KG1 (cell line): ENCODE results near the gene CLHC1.
"Not testable (repeated sequence)": the region's sequence is repeated elsewhere in the genome, so short reads cannot be mapped to it uniquely, and the experiment has no call there.

ENCODE experiments used
- DNase-seq: peaks from one replicate; lab custom pipeline; 2025; lab: John Stamatoyannopoulos, UW

CLHC1 gene

DNA sequence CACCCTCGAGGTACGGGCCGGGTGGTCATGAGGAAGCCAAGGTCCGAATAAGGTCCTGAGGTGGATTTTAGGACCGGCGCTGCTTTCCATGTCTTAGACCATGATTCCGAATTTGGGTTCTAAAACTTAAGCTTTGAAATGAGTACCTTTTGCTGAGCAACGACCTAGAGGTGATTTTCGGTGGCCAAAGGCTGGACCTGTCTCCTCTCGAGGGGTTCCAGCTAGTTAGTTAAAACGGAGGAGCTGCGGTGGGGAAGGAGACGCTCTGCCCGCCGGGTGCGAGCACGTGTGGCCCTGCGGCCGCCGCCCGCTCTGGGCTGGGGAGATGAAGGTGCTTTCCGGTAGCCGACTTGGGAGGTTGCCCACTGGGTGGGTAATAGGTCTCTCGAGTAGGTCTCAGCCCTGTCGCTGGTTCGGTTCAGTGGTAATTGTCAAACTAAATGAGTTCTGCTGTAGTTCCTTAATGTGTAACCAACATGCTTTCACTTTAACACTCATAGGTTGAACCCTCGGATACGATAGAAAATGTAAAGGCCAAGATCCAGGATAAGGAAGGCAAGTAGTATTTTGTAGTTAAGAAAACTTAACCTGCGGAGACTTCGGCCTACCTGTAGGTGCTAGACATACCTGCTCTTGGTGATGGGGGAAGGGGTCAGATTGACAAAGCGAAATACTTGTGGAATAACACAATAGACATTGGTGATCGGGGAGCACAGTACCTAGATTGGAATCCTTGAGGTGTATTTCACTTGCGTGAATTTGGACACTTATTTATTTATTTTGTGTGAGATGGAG is 967 bp upstream of the CLHC1 start:
- no peak for DNase-seq

DNA sequence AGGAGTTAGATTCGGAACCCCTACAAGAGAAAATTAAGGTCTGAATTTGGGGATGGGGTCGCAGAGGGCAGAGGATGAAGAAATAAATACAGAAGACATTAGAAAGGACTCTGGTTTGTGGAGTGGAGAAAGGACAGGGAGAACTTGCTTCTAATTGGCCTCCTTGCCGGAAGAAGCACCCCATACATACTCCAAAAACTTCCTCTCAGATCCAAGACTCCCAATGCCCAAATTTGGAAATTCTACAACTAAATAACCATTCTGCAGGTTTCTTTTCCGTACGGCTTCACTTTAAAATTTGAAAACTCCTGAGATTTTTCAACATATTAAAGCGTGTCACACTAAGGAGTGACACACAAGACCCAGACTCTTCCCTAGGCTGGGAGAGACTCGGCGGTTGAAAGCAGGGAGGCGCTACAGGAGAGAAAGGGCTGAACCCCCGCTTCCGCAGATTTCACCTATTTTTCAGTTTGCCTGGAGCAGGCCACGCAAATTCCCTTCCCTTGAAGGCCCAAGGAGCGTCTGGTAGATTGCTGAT is 478 bp downstream of the CLHC1 start:
- DNase-seq: no peak

DNA sequence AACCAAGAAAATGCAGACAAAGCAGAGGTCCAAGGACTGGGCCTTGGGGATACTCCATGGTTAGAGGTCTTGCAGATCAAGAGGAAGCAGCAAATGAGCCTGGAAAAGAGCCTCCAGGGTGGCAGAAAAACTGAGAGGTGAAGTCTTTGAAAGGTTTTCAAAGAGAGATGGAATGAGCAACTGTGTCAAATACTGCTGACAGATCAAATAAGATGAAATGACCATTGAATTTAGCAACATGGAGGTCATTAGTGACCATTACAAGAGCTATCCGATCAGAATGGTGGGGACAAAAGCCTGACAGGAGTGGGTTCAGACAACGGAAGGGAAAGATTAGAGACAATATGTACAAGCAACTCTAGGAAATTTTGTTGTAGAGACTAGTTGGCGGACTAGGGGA is 1.5 kb downstream of the CLHC1 start:
- DNase-seq: no peak

DNA sequence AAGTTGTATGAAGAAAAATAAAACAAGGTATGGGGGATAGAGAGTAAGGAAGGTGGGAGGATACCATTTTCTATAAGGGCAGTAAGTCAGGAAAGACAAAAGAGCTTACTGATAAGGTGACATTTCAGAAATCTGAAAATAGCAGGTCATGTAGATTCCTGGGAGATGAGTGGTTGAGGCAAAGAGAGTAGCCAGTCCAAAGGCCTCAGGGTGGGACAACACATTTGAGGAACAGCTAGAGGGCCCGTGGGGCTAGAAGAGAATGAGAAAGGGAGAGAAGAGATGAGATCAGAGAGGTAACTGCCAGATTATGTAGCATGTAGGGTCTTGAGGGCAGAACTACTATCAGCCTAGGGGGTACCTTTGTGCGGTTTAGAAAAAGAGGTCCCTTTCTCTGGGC is 2.9 kb downstream of the CLHC1 start:
- DNase-seq: no peak

DNA sequence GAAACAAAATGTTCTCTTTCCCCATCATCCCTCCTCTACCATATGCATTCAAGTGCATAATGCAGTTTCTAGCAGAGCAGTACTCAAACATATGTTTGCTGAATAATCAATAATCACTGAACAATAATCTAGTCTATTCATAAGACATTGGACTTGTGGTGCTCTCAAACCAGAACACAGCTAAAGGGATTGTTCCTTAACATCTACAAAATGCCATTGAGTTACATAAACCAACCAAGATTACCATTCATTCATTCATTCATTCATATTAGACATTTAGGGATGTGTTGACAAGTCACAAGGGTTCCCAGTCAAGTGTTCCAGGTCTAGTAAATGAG is 3.9 kb downstream of the CLHC1 start:
- DNase-seq: no peak

DNA sequence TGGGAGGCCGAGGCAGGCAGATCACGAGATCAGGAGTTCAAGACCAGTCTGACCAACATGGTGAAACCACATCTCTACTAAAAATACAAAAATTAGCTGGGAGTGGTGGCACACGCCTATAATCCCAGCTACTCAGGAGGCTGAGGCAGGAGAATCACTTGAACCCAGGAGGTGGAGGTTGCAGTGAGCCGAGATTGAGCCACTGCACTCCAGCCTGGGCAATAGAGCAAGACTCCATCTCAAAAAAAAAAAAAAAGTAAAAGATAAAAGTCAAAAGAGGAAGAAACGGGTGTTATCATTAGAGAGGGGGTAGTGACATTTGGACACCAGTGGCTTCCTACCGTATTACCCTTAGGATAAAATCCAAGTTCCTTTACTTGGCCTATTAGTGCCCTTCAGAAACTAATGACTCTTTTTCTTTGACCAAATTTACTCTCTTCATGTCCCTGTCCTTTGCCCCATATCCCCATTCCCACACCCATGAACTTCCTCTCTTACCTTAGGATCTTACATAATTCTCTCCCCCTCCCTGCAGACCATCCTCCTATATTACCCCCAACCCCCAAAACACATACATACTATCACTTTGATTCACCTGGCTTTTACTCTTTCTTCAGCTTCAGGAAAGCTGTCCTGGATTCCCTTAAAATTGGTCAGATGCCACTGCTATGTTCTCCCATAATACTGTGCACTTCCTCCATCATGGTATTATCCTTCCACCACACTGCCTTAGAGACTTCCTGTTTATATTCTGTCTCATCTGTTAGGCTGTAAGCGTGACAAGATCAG is 4.5 kb downstream of the CLHC1 start:
- DNase-seq: not testable (repeated sequence)

DNA sequence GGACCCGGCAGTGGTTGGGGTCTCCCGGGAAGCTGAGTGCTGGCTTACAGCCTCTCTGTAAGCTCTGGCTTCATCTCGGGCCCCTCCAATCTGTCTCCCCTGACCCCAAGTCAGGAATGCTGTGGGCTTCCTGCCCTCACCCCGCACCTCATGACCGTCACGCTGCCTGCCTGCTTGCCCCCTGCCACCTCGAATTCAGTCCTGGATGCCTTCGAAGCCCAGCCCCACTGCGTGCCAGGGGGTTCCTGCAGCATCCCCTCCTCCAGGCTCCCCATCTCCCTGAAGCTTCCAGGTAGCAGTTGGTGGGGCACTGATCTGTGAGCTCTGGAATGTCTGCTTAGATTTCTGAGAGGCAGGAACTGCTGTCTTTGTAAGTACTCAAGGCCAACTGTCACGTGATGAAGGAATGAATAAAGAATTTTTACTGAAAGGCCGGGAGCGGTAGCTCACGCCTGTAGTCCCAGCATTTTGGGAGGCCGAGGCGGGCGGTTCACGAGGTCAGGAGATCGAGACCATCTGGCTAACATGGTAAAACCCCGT is 6.5 kb downstream of the CLHC1 start:
- DNase-seq: no peak

DNA sequence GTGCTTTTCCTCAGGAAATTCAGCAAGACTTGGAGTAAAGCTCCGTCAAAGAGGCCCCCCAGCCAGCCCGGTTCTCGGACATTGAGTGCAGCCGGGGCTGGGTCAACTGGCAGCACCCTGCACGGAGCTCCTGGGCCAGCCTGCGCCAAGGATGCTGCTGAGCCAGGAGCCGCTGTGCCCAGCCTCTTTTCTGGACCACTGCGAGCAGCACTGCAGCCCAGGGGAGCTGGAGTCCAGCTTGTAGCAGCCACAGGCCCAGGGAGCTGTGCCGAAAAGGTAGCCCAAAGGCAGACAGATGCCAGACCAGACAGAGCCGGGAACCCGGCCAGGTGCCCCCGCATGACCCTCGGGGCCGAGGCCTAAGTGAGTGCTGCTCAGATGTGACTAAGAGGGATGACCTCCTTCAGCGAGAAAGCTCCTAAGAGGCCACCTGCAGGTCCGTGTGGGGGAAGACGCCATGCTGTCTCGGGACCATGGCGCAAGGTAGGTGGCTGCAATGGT is 7.3 kb downstream of the CLHC1 start:
- DNase-seq: no peak

DNA sequence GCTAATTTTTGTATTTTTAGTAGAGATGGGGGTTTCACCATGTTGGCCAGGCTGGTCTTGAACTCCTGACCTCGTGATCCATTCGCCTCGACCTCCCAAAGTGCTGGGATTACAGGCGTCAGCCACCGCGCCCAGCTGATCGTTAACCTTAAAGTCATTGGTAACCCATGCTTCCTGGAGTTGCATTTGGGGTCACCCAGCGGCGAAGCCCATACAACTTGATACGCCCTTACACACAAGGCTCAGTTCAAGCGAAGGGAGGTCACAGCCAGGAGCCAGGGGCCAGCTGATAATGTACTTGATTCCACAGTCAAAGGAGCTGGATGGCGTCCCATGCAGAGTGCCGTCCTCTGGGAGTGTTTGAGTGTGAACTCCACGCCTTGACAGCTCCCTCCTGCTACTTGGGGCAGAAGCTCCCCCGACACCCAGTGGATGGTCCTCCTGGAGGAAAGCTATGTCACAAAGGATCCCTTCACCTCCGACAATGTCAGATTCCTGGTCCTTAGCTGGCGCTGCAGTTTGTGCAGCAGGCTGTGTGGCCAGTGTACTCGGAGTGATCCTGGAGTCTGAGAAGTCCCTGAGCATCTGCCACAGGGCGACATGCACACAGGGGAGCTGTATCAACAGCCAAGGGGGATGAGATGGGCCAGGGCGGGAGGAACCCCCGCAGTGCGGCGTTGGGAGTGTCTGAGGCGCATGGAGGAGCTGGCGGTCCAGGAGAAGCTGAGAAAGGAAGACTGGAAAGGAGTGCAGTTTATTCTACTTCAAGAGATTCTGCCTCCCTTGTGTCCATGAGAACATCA is 7.9 kb downstream of the CLHC1 start:
- no peak for DNase-seq

DNA sequence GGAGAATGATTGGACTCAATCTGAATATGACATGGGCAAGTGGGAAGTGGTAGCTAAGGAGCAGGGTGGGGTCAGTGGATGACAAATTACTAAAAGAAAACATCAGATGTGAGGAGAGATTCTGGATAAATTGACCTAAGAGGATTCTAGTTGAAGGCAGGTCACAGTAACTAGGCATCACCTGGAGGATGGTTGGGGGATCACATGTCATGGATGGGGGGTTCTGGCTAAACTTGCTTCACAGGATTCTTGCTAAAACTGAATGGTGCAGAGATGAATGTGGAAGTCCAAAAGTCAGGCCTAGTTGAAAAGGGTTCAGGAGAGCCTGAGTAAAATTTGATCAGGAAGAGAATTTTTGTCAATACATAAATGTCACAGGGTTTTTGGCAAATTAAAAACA is 18.3 kb downstream of the CLHC1 start:
- DNase-seq: no peak

DNA sequence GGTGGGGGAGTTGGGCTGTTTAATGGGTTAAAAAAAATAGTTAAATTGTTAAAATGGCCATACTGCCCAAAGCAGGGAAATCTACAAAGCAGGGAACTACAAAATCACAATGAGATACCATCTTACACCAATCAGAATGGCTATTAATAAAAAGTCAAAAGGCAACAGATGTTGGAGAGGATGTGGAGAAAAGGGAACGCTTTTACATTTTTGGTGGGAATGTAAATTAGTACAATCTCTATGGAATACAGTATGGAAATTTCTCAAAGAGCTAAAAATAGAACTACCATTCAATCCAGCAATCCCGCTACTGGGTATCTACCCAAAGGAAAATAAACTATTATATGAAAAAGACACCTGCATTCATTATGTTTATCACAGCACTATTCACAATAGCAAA is 27.1 kb downstream of the CLHC1 start:
- DNase-seq: no peak

DNA sequence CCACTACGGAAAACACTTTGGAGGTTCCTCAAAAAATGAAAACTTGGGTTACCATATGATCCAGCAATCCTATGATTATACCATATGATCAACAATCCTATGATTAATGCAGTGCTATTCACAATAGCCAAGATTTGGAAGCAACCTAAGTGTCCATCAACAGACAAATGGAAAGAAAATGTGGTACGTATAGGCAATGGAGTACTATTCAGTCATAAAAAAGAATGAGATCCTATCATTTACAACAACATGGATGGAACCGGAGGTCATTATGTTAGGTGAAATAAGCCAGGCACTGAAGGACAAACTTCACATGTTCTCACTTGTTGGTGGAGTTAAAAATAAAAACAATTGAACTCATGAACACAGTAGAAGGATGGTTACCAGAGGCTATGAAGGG is 27.6 kb downstream of the CLHC1 start:
- DNase-seq: no peak

DNA sequence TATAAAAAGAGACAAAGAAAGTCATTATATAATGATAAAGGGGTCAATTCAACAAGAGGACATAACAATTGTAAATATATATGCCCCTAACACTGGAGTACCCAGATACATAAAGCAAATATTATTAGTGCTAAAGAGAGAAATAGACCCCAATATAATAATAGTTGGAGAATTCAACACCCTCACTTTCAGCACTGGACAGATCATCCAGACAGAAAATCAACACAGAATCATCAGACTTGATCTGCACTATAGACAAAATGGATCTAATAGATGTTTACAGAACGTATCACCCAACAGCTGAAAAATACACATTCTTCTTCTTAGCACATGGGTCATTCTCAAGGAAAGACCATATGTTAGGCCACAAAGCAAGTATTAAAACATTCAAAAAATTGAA is 31.7 kb downstream of the CLHC1 start:
- DNase-seq: no peak

DNA sequence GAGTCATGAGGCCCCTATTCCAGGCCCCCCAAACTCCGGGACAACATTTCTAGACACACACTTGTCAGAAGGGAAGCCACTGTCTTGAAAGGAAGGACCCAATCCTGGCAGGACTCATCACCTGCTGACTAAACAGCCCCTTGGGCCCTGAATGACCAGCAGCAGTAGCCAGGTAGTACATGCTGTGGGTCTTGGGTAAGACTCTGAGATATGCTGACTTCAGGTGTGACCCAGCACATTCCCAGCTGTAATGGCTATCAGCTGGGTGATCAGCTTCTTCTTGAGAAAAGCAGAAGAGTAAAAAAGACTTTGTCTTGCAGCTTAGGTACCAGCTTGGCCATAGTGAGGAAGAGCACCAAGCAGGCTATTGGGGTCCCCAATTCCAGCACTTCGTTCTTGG is 35.6 kb downstream of the CLHC1 start:
- DNase-seq: no peak

DNA sequence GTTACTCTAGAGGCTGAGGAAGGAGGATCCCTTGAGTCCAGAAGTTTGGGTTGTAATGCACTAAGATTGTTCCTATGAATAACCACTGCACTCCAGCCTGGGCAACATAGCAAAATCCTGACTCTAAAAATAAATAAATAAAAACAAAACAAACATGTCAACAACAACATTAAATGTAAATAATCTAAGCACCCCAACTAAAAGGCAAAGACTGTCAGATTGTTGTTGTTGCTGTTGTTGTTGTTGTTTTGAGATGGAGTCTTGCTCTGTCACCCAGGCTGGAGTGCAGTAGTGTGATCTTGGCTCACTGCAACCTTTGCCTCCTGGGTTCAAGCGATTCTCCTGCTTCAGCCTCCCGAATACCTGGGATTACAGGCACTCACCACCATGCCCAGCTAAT is 40.2 kb downstream of the CLHC1 start:
- not testable (repeated sequence) for DNase-seq

DNA sequence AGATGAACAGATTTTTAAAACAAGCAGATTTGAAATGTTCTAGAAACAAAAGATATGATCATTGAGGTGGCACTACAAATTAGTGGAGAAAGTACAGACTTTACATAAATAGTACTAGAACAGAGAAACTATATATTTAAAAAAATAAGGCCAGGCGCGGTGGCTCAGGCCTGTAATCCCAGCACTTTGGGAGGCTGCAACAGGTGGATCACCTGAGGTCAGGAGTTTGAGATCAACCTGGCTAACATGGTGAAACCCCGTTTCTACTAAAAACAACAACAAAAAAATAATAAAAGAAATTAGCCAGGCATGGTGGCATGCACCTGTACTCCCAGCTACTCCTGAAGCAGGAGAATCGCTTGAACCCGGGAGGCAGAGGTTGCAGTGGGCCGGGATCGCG is 45.3 kb downstream of the CLHC1 start:
- DNase-seq: not testable (repeated sequence)

DNA sequence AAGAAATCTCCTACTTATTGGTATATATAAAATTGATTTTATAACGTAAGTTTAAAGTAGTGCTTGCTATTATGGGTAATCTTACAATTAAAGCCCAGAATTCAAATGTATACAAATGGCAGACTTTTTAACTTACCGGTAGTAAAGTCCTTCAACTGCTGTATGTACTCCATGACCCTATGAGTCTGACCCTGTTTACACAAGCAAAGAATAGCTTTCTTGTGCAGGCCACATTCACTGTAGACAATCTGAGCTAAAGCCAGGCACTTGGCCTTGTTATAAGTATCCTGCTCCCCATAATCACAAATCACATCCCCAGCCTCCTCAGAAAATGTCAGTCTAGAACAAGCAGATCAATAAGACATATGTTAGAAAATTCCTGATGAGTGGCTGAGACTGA is 51.7 kb downstream of the CLHC1 start:
- no peak for DNase-seq

DNA sequence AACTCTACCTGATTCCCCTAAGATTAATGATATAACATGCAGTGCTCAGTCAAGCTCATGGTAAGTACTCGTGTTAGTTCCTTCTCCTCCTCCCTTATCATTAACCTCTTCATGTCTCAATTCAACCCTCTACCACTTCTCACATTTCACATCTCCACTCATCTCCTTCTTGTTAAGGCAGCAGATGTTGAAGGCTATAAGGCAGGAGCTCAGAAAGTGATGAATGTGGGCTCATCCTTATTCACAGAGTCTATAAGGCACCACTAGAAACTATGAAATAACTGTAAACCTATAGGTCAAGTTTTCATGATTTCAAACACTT is 56.0 kb downstream of the CLHC1 start:
- DNase-seq: no peak

DNA sequence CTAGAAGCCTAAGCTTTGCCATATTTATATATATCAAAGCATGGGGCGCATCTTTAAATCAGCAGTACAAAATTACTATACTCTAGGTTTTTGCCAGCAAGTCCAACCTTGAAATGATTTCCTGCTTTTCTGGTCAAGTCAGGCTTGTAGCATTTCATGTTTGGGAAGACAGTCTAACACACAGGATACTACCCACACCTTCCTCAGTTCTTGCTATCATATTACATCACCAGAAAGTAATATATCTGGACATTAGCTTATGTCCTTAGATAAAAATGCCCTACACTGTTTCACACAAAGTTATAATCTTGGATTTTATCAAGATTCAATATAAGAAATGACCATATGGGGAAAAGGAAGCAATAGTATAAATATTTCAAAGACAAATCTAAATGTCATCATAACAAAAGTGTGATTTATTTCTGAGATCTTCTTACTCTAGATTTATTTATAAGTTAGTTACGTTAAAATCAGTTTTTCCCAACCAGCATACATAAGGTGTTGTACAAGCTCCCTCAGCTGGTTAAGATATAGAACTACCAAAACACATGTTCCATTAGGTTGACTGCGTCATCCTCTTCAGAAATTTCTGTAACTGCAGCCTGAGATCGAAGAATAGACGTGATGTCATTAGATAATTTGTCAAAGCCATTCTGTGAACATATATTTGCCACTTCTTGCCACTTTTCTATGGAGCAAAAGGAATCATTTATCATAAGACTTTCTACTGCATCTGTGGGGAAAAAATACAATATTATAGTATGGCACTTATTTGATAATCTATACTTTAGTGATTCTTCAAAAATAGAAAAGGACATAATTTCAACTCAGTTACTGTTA is 56.6 kb downstream of the CLHC1 start:
- DNase-seq: no peak

DNA sequence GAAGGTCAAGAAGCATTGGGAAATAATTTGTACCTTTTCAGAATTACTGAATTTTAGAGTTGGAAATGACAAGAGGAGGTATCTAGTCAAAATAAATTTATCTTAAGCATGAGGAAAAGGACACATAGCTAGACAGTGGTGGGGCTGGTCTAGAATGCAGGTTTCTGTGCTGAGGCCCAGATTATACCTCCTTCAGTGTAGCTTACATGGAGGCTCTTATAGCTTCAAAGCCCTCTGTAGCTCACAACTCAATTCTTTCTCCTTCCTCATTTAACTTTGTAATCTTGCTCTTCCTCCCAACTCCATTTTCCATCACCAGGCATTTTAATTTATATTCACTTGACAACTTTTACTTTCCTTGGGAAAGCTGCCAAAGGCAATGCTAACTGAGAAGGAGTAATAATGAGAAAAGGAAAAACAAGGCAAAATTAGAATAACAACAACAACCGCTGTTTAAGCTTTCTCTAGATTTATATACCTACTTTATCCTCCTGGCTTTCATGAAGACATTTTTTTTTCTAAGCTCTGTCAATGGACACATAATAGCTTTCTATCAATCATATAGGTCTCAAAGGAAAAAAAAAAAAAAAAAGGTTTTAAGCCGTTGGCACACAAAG is 58.5 kb downstream of the CLHC1 start:
- DNase-seq: no peak

DNA sequence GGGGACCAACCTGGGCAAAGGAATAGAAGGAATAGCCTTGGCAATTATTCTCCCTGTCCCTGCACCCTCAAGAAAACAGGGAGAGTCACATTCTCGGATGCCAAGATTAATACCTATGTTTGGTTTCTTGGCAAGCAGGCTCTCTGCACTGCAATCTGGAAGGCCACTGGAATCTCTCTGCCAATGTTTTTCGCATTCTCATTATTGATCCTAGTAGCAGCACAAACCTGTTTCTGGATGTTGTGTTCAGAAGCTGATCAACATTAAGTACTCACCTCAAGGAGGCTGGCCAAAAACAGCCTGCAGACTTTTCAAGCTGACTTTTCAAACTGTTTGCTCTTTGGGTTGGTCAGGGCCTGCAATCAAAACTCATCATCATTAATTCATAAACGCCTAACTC is 62.2 kb downstream of the CLHC1 start:
- no peak for DNase-seq
